Kidney glomerular epithelial cell (primary cell): ENCODE measurements around the gene RNF166.
A peak's percentile ranks its signal among the peaks of the same experiment; 100 is the strongest.

Source experiments
- DNase-seq: peaks from one replicate; lab custom pipeline; 2025; lab: John Stamatoyannopoulos, UW

Gene RNF166

GRCh38 chr16:88652762-88653063, 53.5 kb downstream of the RNF166 start:
- DNase-seq = no peak

- DNase-seq = no peak
These were observed 54.0 kb downstream of the RNF166 start for GRCh38 chr16:88651989-88652761.

GRCh38 chr16:88651276-88651988, 54.8 kb downstream of the RNF166 start:
- peak; percentile 68 for DNase-seq

DNA sequence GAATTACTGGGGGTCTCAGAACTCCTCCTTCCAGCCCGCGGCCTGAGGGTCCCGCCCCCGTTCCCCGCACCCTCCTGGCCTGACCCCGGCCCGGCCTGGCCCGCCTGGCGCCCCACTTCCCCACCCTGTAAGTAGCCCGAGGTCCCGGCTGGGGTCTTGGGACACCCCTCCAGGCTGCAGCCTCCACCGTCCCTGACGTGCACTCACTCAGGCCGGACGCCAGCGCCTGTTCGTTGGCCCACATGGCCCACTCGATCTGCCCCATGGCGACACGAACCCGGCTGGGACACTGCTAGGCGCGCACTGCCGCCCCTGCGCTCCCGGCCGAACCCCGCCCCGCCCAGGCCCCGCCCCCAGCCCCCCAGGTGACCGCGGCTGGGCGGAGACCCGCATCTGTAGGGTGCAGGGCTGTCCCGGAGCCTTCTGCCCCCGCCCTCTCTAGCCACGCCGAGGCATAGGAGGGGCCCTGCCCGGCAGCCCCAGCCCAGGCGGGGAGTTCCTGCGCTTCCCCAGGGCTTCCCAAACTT, 55.4 kb downstream of the RNF166 start, which contains the start of gene CYBA:
CYBA (minus strand) TSS at position 305 of the 527 bp plus-strand sequence; CDS start at position 265, 40 bp downstream.
- DNase-seq = peak; percentile 34

- DNase-seq = no peak
These were observed 56.1 kb downstream of the RNF166 start for GRCh38 chr16:88649924-88650748.

- no peak for DNase-seq
These were observed 56.8 kb downstream of the RNF166 start for GRCh38 chr16:88649195-88649923.

GRCh38 chr16:88647178-88648070, 58.8 kb downstream of the RNF166 start:
- DNase-seq = no peak
